ENCODE measurements around the gene ASAP2.

ASAP2 gene

GRCh38 chr2:9200633-9201015 lies 6.0 kb upstream of the ASAP2 start:
- peaks cover 15% of the 10 kb centered on the region for H3K27me3 ChIP-seq (ENCODE audit: control insufficient read depth, insufficient read depth, low read length, poor library complexity, severe bottlenecking)
- no peak overlapping the region for H3K27ac ChIP-seq (ENCODE audit: insufficient read depth, low read depth, low read length, poor library complexity, severe bottlenecking)
- H3K4me3 ChIP-seq (ENCODE audit: insufficient read depth, low read depth, low read length): no peak overlapping the region
- no peaks in the 10 kb centered on the region for H3K9me3 ChIP-seq (ENCODE audit: control insufficient read depth, low read length)
- H3K36me3 ChIP-seq (ENCODE audit: control insufficient read depth, insufficient read depth, low read length): no peaks in the 10 kb centered on the region
- peaks cover 5% of the 10 kb centered on the region for H3K4me1 ChIP-seq (ENCODE audit: control insufficient read depth, insufficient read depth, low read length)
- WGBS, 2 experiments: 88 to 90% methylated on average over 4 of the region's 4 CpGs

GRCh38 chr2:9201185-9201891 lies 5.3 kb upstream of the ASAP2 start:
- Histone ChIP-seq H3K9me3 (ENCODE audit: control insufficient read depth, low read length) (no peaks in the 10 kb centered on the region), H3K36me3 (ENCODE audit: control insufficient read depth, insufficient read depth, low read length) (no peaks in the 10 kb centered on the region), H3K27me3 (ENCODE audit: control insufficient read depth, insufficient read depth, low read length, poor library complexity, severe bottlenecking) (peaks cover 20% of the 10 kb centered on the region), H3K27ac (ENCODE audit: insufficient read depth, low read depth, low read length, poor library complexity, severe bottlenecking) (no peak overlapping the region), H3K4me1 (ENCODE audit: control insufficient read depth, insufficient read depth, low read length) (peaks cover 6% of the 10 kb centered on the region), H3K4me3 (ENCODE audit: insufficient read depth, low read depth, low read length) (no peak overlapping the region)
- 88 to 93% methylated on average over 5 of the region's 5 CpGs for WGBS, 2 experiments

GRCh38 chr2:9203006-9203405 lies 3.6 kb upstream of the ASAP2 start:
- Histone ChIP-seq H3K4me1 (ENCODE audit: control insufficient read depth, insufficient read depth, low read length) (peaks cover 6% of the 10 kb centered on the region), H3K9me3 (ENCODE audit: control insufficient read depth, low read length) (no peaks in the 10 kb centered on the region), H3K36me3 (ENCODE audit: control insufficient read depth, insufficient read depth, low read length) (no peaks in the 10 kb centered on the region), H3K27me3 (ENCODE audit: control insufficient read depth, insufficient read depth, low read length, poor library complexity, severe bottlenecking) (peaks cover 29% of the 10 kb centered on the region), H3K27ac (ENCODE audit: insufficient read depth, low read depth, low read length, poor library complexity, severe bottlenecking) (no peak overlapping the region), H3K4me3 (ENCODE audit: insufficient read depth, low read depth, low read length) (no peak overlapping the region)
- 93 to 100% methylated on average over 3 of the region's 3 CpGs for WGBS, 2 experiments

- Histone ChIP-seq H3K36me3 (ENCODE audit: control insufficient read depth, insufficient read depth, low read length) (no peaks in the 10 kb centered on the region), H3K9me3 (ENCODE audit: control insufficient read depth, low read length) (no peaks in the 10 kb centered on the region), H3K4me3 (ENCODE audit: insufficient read depth, low read depth, low read length) (no peak overlapping the region), H3K4me1 (ENCODE audit: control insufficient read depth, insufficient read depth, low read length) (peaks cover 6% of the 10 kb centered on the region), H3K27me3 (ENCODE audit: control insufficient read depth, insufficient read depth, low read length, poor library complexity, severe bottlenecking) (peaks cover 29% of the 10 kb centered on the region), H3K27ac (ENCODE audit: insufficient read depth, low read depth, low read length, poor library complexity, severe bottlenecking) (no peak overlapping the region)
- WGBS, 2 experiments: 95 to 96% methylated on average over 5 of the region's 5 CpGs
Observed at GRCh38 chr2:9203876-9204275, 2.7 kb upstream of the ASAP2 start.

GRCh38 chr2:9204939-9205338 lies 1.7 kb upstream of the ASAP2 start:
- Histone ChIP-seq H3K4me1 (ENCODE audit: control insufficient read depth, insufficient read depth, low read length) (peaks cover 6% of the 10 kb centered on the region), H3K9me3 (ENCODE audit: control insufficient read depth, low read length) (no peaks in the 10 kb centered on the region), H3K4me3 (ENCODE audit: insufficient read depth, low read depth, low read length) (no peak overlapping the region), H3K27ac (ENCODE audit: insufficient read depth, low read depth, low read length, poor library complexity, severe bottlenecking) (no peak overlapping the region), H3K36me3 (ENCODE audit: control insufficient read depth, insufficient read depth, low read length) (no peaks in the 10 kb centered on the region), H3K27me3 (ENCODE audit: control insufficient read depth, insufficient read depth, low read length, poor library complexity, severe bottlenecking) (peaks cover 29% of the 10 kb centered on the region)
- 82 to 94% methylated on average over 2 of the region's 3 CpGs for WGBS, 2 experiments

- Histone ChIP-seq H3K4me3 (ENCODE audit: insufficient read depth, low read depth, low read length) (peak overlapping the region; percentile 93), H3K36me3 (ENCODE audit: control insufficient read depth, insufficient read depth, low read length) (no peaks in the 10 kb centered on the region), H3K27ac (ENCODE audit: insufficient read depth, low read depth, low read length, poor library complexity, severe bottlenecking) (no peak overlapping the region), H3K4me1 (ENCODE audit: control insufficient read depth, insufficient read depth, low read length) (peaks cover 6% of the 10 kb centered on the region), H3K9me3 (ENCODE audit: control insufficient read depth, low read length) (no peaks in the 10 kb centered on the region), H3K27me3 (ENCODE audit: control insufficient read depth, insufficient read depth, low read length, poor library complexity, severe bottlenecking) (peaks cover 29% of the 10 kb centered on the region)
- 38% methylated on average over 6 of the region's 6 CpGs for WGBS, 2 experiments
Observed at GRCh38 chr2:9205486-9205885, 1.1 kb upstream of the ASAP2 start.

GRCh38 chr2:9206991-9207640 lies 504 bp downstream of the ASAP2 start:
- peak overlapping the region; percentile 93 for H3K4me3 ChIP-seq (ENCODE audit: insufficient read depth, low read depth, low read length)
- H3K27ac ChIP-seq (ENCODE audit: insufficient read depth, low read depth, low read length, poor library complexity, severe bottlenecking): no peak overlapping the region
- 0% methylated on average over 84 of the region's 84 CpGs for WGBS, 2 experiments
- H3K36me3 ChIP-seq (ENCODE audit: control insufficient read depth, insufficient read depth, low read length): no peaks in the 10 kb centered on the region
- peaks cover 29% of the 10 kb centered on the region for H3K27me3 ChIP-seq (ENCODE audit: control insufficient read depth, insufficient read depth, low read length, poor library complexity, severe bottlenecking)
- H3K9me3 ChIP-seq (ENCODE audit: control insufficient read depth, low read length): no peaks in the 10 kb centered on the region
- peaks cover 6% of the 10 kb centered on the region for H3K4me1 ChIP-seq (ENCODE audit: control insufficient read depth, insufficient read depth, low read length)

- H3K36me3 ChIP-seq (ENCODE audit: control insufficient read depth, insufficient read depth, low read length): no peaks in the 10 kb centered on the region
- H3K9me3 ChIP-seq (ENCODE audit: control insufficient read depth, low read length): no peaks in the 10 kb centered on the region
- 1 to 2% methylated on average over 34 of the region's 34 CpGs for WGBS, 2 experiments
- no peak overlapping the region for H3K27ac ChIP-seq (ENCODE audit: insufficient read depth, low read depth, low read length, poor library complexity, severe bottlenecking)
- peaks cover 29% of the 10 kb centered on the region for H3K27me3 ChIP-seq (ENCODE audit: control insufficient read depth, insufficient read depth, low read length, poor library complexity, severe bottlenecking)
- H3K4me1 ChIP-seq (ENCODE audit: control insufficient read depth, insufficient read depth, low read length): peaks cover 6% of the 10 kb centered on the region
- peak overlapping the region; percentile 93 for H3K4me3 ChIP-seq (ENCODE audit: insufficient read depth, low read depth, low read length)
Observed at GRCh38 chr2:9207641-9208311, 1.2 kb downstream of the ASAP2 start.

- WGBS, 2 experiments: 86 to 100% methylated on average over 1 of the region's 1 CpG
- no peak overlapping the region for H3K27ac ChIP-seq (ENCODE audit: insufficient read depth, low read depth, low read length, poor library complexity, severe bottlenecking)
- H3K27me3 ChIP-seq (ENCODE audit: control insufficient read depth, insufficient read depth, low read length, poor library complexity, severe bottlenecking): peaks cover 29% of the 10 kb centered on the region
- H3K4me3 ChIP-seq (ENCODE audit: insufficient read depth, low read depth, low read length): no peak overlapping the region
- no peaks in the 10 kb centered on the region for H3K36me3 ChIP-seq (ENCODE audit: control insufficient read depth, insufficient read depth, low read length)
- peaks cover 6% of the 10 kb centered on the region for H3K4me1 ChIP-seq (ENCODE audit: control insufficient read depth, insufficient read depth, low read length)
- H3K9me3 ChIP-seq (ENCODE audit: control insufficient read depth, low read length): no peaks in the 10 kb centered on the region
Observed at GRCh38 chr2:9208875-9209274, 2.3 kb downstream of the ASAP2 start.

GRCh38 chr2:9210030-9210429 lies 3.4 kb downstream of the ASAP2 start:
- no peak overlapping the region for H3K27ac ChIP-seq (ENCODE audit: insufficient read depth, low read depth, low read length, poor library complexity, severe bottlenecking)

More at GRCh38 chr2:9210030-9210429, 3.4 kb downstream of the ASAP2 start:
- Histone ChIP-seq H3K4me3 (ENCODE audit: insufficient read depth, low read depth, low read length) (no peak overlapping the region), H3K4me1 (ENCODE audit: control insufficient read depth, insufficient read depth, low read length) (peaks cover 6% of the 10 kb centered on the region), H3K27me3 (ENCODE audit: control insufficient read depth, insufficient read depth, low read length, poor library complexity, severe bottlenecking) (peaks cover 20% of the 10 kb centered on the region), H3K36me3 (ENCODE audit: control insufficient read depth, insufficient read depth, low read length) (no peaks in the 10 kb centered on the region), H3K9me3 (ENCODE audit: control insufficient read depth, low read length) (no peaks in the 10 kb centered on the region)
- WGBS, 2 experiments: 80 to 85% methylated on average over 2 of the region's 2 CpGs
